ENCODE data around the gene RMRP.

The RMRP gene

GRCh38 chr9:35618854-35619799, 38.7 kb downstream of the RMRP start:
- peaks cover 15% of the 10 kb centered on the region for H3F3A ChIP-seq (ENCODE audit: insufficient read depth, low read length)
- H3K9ac ChIP-seq (ENCODE audit: low read length): peak overlapping the region; percentile 93
- no peaks in the 10 kb centered on the region for H3K9me3 ChIP-seq (ENCODE audit: low read length)
- no peaks in the 10 kb centered on the region for H4K20me1 ChIP-seq (ENCODE audit: insufficient read depth, low read length)
- H3K4me1 ChIP-seq (ENCODE audit: insufficient read depth, low read length, severe bottlenecking): peaks cover 73% of the 10 kb centered on the region
- H3K9me2 ChIP-seq (ENCODE audit: low read depth, low read length): no peaks in the 10 kb centered on the region
- TF ChIP-seq CTCF (IDR thresholded peaks at IDR 0.05; ENCODE audit: low read length) (no peak), EZH2 (IDR thresholded peaks at IDR 0.05; ENCODE audit: borderline replicate concordance, low read length) (no peak)
- H3K27ac ChIP-seq (ENCODE audit: low read depth, low read length, poor library complexity, severe bottlenecking): peak overlapping the region; percentile 100
- peaks cover 21% of the 10 kb centered on the region; the same call in 1 of the 2 replicates for H3K36me3 ChIP-seq (ENCODE audit: insufficient read depth, low read length)
- H3K79me2 ChIP-seq (ENCODE audit: insufficient read depth, low read length): no peaks in the 10 kb centered on the region
- no peak overlapping the region for H2AFZ ChIP-seq (ENCODE audit: low read length)
- no peaks in the 10 kb centered on the region for H3K27me3 ChIP-seq (ENCODE audit: insufficient read depth, low read length)
- peak overlapping the region; percentile 74 for H3K4me3 ChIP-seq (ENCODE audit: low read depth, low read length, poor library complexity, severe bottlenecking)
- peak overlapping the region; percentile 95 for H3K4me2 ChIP-seq (ENCODE audit: low read length)

GRCh38 chr9:35618325-35618727, 39.5 kb downstream of the RMRP start, which contains the start of gene CD72:
CD72 (minus strand) TSS chr9:35618413; CDS start chr9:35618303, 110 bp downstream.
- peak within 1 kb of the TSS; percentile 93 for H3K9ac ChIP-seq (ENCODE audit: low read length)
- peaks cover 29% of the 10 kb centered on the region; the same call in 1 of the 2 replicates for H3K36me3 ChIP-seq (ENCODE audit: insufficient read depth, low read length)
- H3K4me2 ChIP-seq (ENCODE audit: low read length): peak within 1 kb of the TSS; percentile 95
- H3K4me1 ChIP-seq (ENCODE audit: insufficient read depth, low read length, severe bottlenecking): peaks cover 73% of the 10 kb centered on the region
- peaks cover 15% of the 10 kb centered on the region for H3F3A ChIP-seq (ENCODE audit: insufficient read depth, low read length)
- H2AFZ ChIP-seq (ENCODE audit: low read length): no peak within 1 kb of the TSS
- H3K4me3 ChIP-seq (ENCODE audit: low read depth, low read length, poor library complexity, severe bottlenecking): peak within 1 kb of the TSS; percentile 74
- H3K9me2 ChIP-seq (ENCODE audit: low read depth, low read length): no peaks in the 10 kb centered on the region
- peak within 1 kb of the TSS; percentile 100 for H3K27ac ChIP-seq (ENCODE audit: low read depth, low read length, poor library complexity, severe bottlenecking)
- no peaks in the 10 kb centered on the region for H3K9me3 ChIP-seq (ENCODE audit: low read length)
- TF ChIP-seq EZH2 (IDR thresholded peaks at IDR 0.05; ENCODE audit: borderline replicate concordance, low read length) (no peak), CTCF (IDR thresholded peaks at IDR 0.05; ENCODE audit: low read length) (no peak)
- H3K79me2 ChIP-seq (ENCODE audit: insufficient read depth, low read length): no peaks in the 10 kb centered on the region
- no peaks in the 10 kb centered on the region for H3K27me3 ChIP-seq (ENCODE audit: insufficient read depth, low read length)
- no peaks in the 10 kb centered on the region for H4K20me1 ChIP-seq (ENCODE audit: insufficient read depth, low read length)

- Histone ChIP-seq H3F3A (ENCODE audit: insufficient read depth, low read length) (peaks cover 15% of the 10 kb centered on the region), H3K4me2 (ENCODE audit: low read length) (peak overlapping the region; percentile 95), H3K9me2 (ENCODE audit: low read depth, low read length) (no peaks in the 10 kb centered on the region), H3K4me1 (ENCODE audit: insufficient read depth, low read length, severe bottlenecking) (peaks cover 73% of the 10 kb centered on the region), H3K27ac (ENCODE audit: low read depth, low read length, poor library complexity, severe bottlenecking) (peak overlapping the region; percentile 100), H3K27me3 (ENCODE audit: insufficient read depth, low read length) (no peaks in the 10 kb centered on the region), H3K9ac (ENCODE audit: low read length) (peak overlapping the region; percentile 93), H3K4me3 (ENCODE audit: low read depth, low read length, poor library complexity, severe bottlenecking) (peak overlapping the region; percentile 74), H3K79me2 (ENCODE audit: insufficient read depth, low read length) (no peaks in the 10 kb centered on the region), H3K36me3 (ENCODE audit: insufficient read depth, low read length) (peaks cover 34% of the 10 kb centered on the region; the same call in 1 of the 2 replicates), H4K20me1 (ENCODE audit: insufficient read depth, low read length) (no peaks in the 10 kb centered on the region), H2AFZ (ENCODE audit: low read length) (no peak overlapping the region), H3K9me3 (ENCODE audit: low read length) (no peaks in the 10 kb centered on the region)
- TF ChIP-seq EZH2 (IDR thresholded peaks at IDR 0.05; ENCODE audit: borderline replicate concordance, low read length): no peak
- 0 out of 2 replicates have a peak, but pooled peaks have one; percentile 11 for TF ChIP-seq CTCF (IDR thresholded peaks at IDR 0.05; ENCODE audit: low read length)
These were observed 40.3 kb downstream of the RMRP start for GRCh38 chr9:35617548-35617947.

Data from OCI-LY1 (cell line).